ENCODE measurements around the gene ACAN. TPM values are rescaled to one million over a fixed set of nuclear protein-coding genes. Genes with fewer than 3 reads are reported as not detected.

The ACAN gene
- total and polyA plus RNA-seq, 2 of the 8 experiments (the other 6 are each of a cell fraction or from before 2014, with no cell fraction given) = 0.71 to 0.73 TPM

DNA sequence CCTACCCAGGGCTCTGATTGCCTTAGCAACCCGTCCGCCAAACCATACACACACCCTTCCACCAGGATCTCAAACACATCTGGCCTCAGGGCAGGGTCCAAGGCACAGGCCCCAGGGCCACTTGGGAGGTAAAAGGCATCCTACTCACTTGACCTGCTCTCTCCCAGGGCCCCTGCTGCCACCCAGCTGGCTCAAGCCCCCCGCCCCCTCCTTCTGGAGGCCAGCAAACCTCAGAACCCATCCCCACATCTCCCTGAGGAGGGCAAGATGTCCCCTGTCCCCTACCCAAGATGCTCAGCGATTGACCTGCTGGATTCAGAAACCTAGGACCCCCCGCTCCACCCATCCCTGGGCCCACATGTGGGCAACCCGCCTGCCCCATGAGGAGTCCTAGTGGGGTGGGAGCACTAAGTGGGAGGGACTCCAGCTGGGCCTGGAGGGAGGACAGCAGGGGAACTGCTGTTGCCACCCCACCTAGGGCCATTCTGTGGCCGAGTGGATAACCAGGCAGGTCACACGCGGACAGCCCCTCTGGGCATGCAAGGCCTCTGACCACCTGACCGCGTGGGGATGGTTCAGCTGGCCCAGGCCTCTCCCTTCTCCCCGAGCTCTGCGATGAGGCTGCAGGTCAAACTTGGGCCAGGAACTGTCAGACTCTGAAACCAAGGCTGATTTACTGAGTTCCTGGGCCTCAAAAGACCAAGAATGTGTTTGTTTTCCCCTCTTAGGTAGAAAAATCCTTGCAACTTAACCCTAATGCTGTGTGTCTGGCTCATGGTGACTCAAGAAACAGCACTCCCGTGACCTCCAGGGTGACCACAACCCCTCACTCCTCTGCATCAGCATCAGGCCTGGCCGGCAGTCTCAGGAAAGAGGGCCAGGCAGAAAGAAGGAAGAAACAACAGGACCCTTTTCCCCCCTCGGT lies 105.7 kb downstream of the ACAN start (continued):
- TF ChIP-seq SP4 (IDR thresholded peaks at IDR 0.05; ENCODE audit: low read length) (no peak), ZNF274 (IDR thresholded peaks at IDR 0.05; ENCODE audit: borderline replicate concordance, extremely low read depth, low read length) (no peak), TAF1 (IDR thresholded peaks at IDR 0.05; ENCODE audit: low read depth, low read length) (no peak)
